RWPE1 (cell line): ENCODE data around the gene SARS2.

Source experiments
- CTCF ChIA-PET: fragments of 350-600 bp; sonication (Branson Sonifier 250); formaldehyde crosslinking; extraction: SDS; loops from one replicate; lab custom pipeline; 2021; lab: Yijun Ruan, JAX
- POLR2A ChIA-PET: fragments of 400-600 bp; formaldehyde crosslinking; extraction: SDS; loops from one replicate; lab custom pipeline; 2020; ENCODE audit warnings: antibody characterized with exemption; ENCODE audit not compliant: low non-redundant PET; lab: Yijun Ruan, JAX
- DNase-seq: peaks from one replicate; pipeline ENCODE4 v3.0.0; 2012; ENCODE audit warnings: low spot score
- H3K27ac ChIP-seq: fragments of 450-650 bp; 2 replicates; pipeline ENCODE4 v1.5.1; 2017
- CTCF ChIP-seq: fragments of 450-650 bp; conservative IDR thresholded peaks from 2 replicates; pipeline ENCODE4 v1.5.1; 2017; ENCODE audit warnings: low read depth, mild to moderate bottlenecking

The SARS2 gene

GRCh38 chr19:38915329-38916321 lies 14.9 kb downstream of the SARS2 start:
- TF ChIP-seq CTCF, result no peak
- POLR2A ChIA-PET, result no interaction called here
- CTCF ChIA-PET, result interaction anchor here (0.5 to 0.6 kb wide), 3 partner anchors 15 to 44 kb away, joined by 3 to 5 read pairs (median 4); no protein-coding TSS in a partner anchor
- H3K27ac ChIP-seq, result no peak overlapping the region; the same call in 1 of the 2 replicates
- DNase-seq, result no peak

DNA sequence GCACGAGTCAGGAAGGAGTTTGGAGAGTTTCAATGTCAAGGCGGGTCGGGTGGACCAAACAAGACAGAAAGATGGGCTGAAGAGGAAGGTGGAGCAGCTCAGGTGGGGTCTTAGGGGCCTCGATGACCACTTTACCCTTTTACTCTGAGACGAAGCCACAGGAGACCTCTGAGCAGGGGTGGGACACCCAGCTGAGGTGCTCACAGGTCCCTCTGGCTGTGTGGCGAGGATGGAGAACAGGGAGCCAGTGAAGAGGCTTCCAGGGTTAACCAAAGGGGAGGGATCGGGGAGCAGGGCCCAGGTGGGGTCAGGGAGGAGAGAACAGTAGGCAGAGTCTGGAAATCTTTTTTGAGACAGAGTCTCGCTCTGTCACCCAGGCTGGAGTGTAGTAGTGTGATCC lies 16.6 kb downstream of the SARS2 start:
- ChIA-PET POLR2A (no interaction called here), CTCF (no interaction called here)
- no peak for TF ChIP-seq CTCF
- no peak overlapping the region for H3K27ac ChIP-seq
- no peak for DNase-seq

GRCh38 chr19:38912600-38913514 lies 17.7 kb downstream of the SARS2 start:
- no peak for TF ChIP-seq CTCF
- no peak overlapping the region for H3K27ac ChIP-seq
- ChIA-PET POLR2A (no interaction called here), CTCF (no interaction called here)
- no peak for DNase-seq

GRCh38 chr19:38911388-38912001 lies 19.1 kb downstream of the SARS2 start:
- POLR2A ChIA-PET, result no interaction called here
- DNase-seq, result no peak

DNA sequence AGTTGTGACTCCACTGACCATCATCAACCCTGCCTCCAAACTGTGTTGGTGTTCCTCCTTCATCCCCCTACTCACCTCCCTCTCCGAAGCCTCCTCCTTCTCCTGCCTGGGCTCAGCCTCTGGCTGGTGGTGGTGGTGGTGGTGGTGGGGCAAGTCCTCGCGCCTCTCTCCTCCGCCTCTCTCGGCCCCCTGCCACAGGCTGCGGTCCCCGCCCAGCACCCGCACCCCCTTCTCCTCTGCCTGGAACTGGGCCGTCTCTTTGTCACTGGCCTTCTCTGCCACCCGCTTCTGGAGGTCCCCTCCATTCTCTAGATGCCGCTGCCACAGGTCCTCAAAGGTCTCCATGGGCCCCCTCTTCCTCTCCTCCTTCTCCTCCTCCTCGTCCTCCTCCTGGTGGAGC lies 20.1 kb downstream of the SARS2 start:
- ChIA-PET POLR2A (no interaction called here), CTCF (no interaction called here)
- DNase-seq, result no peak
- no peak for TF ChIP-seq CTCF
- no peak overlapping the region for H3K27ac ChIP-seq

More at GRCh38 chr19:38911388-38912001, 19.1 kb downstream of the SARS2 start:
- no peak overlapping the region for H3K27ac ChIP-seq
- no peak for TF ChIP-seq CTCF
- CTCF ChIA-PET, result no interaction called here

DNA sequence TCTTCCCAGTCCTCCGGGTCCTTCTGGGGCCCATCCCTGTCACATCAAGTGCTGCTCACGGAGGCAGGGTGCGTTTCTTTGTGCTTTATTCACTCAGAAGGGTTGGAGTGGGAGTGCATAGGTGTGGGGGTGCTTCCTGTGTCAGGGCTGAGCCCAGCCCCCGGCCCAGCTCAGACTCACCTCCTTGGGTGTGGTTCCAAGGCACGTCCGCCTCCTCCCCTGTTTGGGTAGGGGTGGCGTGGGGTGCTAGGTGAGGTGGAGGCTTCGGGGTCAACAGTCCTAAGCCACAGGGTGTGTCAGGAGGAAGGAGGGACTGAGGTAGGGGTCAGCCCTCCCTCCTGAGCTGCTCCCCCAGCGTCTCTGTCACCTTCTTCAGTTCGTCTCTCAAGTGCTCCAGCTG lies 21.7 kb downstream of the SARS2 start:
- CTCF ChIA-PET, result interaction anchor here (0.6 kb wide), 2 partner anchors 45 to 136 kb away, joined by 5 read pairs; no protein-coding TSS in a partner anchor
- POLR2A ChIA-PET, result no interaction called here
- peak overlapping the region; percentile 30; the same call in 1 of the 2 replicates for H3K27ac ChIP-seq
- TF ChIP-seq CTCF, result no peak
- no peak for DNase-seq
